Panc1 (cell line): ENCODE results near the gene GNAI2.

ENCODE experiments used
- POLR2AphosphoS5 ChIP-seq: IDR thresholded peaks from 2 replicates; pipeline ENCODE4 v1.6.1; 2012; ENCODE audit warnings: mild to moderate bottlenecking, low read depth, low read length, moderate library complexity
- SIN3A ChIP-seq: IDR thresholded peaks from 2 replicates; pipeline ENCODE4 v1.6.1; 2012; ENCODE audit warnings: low read depth, mild to moderate bottlenecking, low read length, moderate library complexity, borderline replicate concordance; ENCODE audit not compliant: insufficient read depth
- TCF7L2 ChIP-seq: IDR thresholded peaks from 2 replicates; pipeline ENCODE4 v1.6.1; 2011; ENCODE audit warnings: mild to moderate bottlenecking, low read depth, low read length, inconsistent platforms
- TF ChIP-seq, protein P1 (sequence below): fragments of 450-650 bp; IDR thresholded peaks from 2 replicates; pipeline ENCODE4 v1.5.1; 2017; ENCODE audit warnings: mild to moderate bottlenecking
- TF ChIP-seq, protein P2 (sequence below), 2 experiments: IDR thresholded peaks; 2 replicates each; pipeline ENCODE4 v1.6.1; 2011 to 2012; ENCODE audit warnings: low read depth in 2 of 2, control low read depth in 1 of 2, low read length in 1 of 2, mild to moderate bottlenecking in 1 of 2, moderate library complexity in 1 of 2; ENCODE audit not compliant: insufficient read depth in 1 of 2

DNA sequence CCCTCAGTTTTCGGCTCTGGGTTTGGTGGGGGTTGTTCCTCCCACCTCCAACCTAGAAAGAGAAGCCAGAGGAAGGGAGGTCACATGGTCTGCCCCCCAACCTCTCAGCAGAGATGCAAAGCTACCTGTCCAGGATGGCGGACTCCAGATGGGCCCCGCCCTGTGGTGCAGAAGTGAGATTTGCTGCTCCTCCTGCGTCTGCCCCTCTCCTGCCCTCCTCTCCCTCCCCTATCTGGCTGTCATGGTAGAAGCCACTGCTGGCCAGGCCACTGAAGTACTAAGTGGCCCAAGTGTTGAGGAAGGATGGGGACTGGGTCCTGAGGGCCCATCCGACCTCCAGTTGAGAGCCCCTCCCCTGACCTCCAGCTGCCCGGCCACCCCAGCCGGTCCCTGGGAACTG, 30.8 kb downstream of the GNAI2 start:
- TF ChIP-seq, protein P1, sequence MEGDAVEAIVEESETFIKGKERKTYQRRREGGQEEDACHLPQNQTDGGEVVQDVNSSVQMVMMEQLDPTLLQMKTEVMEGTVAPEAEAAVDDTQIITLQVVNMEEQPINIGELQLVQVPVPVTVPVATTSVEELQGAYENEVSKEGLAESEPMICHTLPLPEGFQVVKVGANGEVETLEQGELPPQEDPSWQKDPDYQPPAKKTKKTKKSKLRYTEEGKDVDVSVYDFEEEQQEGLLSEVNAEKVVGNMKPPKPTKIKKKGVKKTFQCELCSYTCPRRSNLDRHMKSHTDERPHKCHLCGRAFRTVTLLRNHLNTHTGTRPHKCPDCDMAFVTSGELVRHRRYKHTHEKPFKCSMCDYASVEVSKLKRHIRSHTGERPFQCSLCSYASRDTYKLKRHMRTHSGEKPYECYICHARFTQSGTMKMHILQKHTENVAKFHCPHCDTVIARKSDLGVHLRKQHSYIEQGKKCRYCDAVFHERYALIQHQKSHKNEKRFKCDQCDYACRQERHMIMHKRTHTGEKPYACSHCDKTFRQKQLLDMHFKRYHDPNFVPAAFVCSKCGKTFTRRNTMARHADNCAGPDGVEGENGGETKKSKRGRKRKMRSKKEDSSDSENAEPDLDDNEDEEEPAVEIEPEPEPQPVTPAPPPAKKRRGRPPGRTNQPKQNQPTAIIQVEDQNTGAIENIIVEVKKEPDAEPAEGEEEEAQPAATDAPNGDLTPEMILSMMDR: no peak
- TF ChIP-seq, protein P2, sequence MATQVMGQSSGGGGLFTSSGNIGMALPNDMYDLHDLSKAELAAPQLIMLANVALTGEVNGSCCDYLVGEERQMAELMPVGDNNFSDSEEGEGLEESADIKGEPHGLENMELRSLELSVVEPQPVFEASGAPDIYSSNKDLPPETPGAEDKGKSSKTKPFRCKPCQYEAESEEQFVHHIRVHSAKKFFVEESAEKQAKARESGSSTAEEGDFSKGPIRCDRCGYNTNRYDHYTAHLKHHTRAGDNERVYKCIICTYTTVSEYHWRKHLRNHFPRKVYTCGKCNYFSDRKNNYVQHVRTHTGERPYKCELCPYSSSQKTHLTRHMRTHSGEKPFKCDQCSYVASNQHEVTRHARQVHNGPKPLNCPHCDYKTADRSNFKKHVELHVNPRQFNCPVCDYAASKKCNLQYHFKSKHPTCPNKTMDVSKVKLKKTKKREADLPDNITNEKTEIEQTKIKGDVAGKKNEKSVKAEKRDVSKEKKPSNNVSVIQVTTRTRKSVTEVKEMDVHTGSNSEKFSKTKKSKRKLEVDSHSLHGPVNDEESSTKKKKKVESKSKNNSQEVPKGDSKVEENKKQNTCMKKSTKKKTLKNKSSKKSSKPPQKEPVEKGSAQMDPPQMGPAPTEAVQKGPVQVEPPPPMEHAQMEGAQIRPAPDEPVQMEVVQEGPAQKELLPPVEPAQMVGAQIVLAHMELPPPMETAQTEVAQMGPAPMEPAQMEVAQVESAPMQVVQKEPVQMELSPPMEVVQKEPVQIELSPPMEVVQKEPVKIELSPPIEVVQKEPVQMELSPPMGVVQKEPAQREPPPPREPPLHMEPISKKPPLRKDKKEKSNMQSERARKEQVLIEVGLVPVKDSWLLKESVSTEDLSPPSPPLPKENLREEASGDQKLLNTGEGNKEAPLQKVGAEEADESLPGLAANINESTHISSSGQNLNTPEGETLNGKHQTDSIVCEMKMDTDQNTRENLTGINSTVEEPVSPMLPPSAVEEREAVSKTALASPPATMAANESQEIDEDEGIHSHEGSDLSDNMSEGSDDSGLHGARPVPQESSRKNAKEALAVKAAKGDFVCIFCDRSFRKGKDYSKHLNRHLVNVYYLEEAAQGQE (IDR thresholded peaks at IDR 0.05; ENCODE audit: insufficient read depth in 1 of 2, low read depth in 2 of 2, low read length in 1 of 2): no peak
- TF ChIP-seq TCF7L2: no peak
- no peak for TF ChIP-seq POLR2AphosphoS5
- TF ChIP-seq SIN3A: no peak
